Non-pigmented ciliary epithelial cell (primary cell): ENCODE results near the gene SETD6.

Source experiments
- DNase-seq: peaks from one replicate; pipeline ENCODE4 v3.0.0-alpha.2; 2010; ENCODE audit warnings: low read depth

SETD6 gene

GRCh38 chr16:58508671-58509251, 6.6 kb upstream of the SETD6 start:
- no peak for DNase-seq

GRCh38 chr16:58509256-58510096, 5.8 kb upstream of the SETD6 start:
- DNase-seq, result no peak

- no peak for DNase-seq
These were observed 5.1 kb upstream of the SETD6 start for GRCh38 chr16:58510097-58510775.

- no peak for DNase-seq
These were observed 4.3 kb upstream of the SETD6 start for GRCh38 chr16:58510776-58511628.

GRCh38 chr16:58511933-58512815, 3.1 kb upstream of the SETD6 start:
- no peak for DNase-seq

- no peak for DNase-seq
These were observed 1.4 kb upstream of the SETD6 start for GRCh38 chr16:58513874-58514273.

- DNase-seq, result no peak
These were observed 802 bp downstream of the SETD6 start for GRCh38 chr16:58515871-58516767.

- no peak for DNase-seq
These were observed 1.4 kb downstream of the SETD6 start for GRCh38 chr16:58516768-58517107.

- DNase-seq, result no peak
These were observed 3.0 kb downstream of the SETD6 start for GRCh38 chr16:58518083-58518979.

GRCh38 chr16:58518980-58519368, 3.7 kb downstream of the SETD6 start:
- DNase-seq, result no peak

- DNase-seq, result no peak
These were observed 4.4 kb downstream of the SETD6 start for GRCh38 chr16:58519707-58520106.

GRCh38 chr16:58530179-58530578, 14.9 kb downstream of the SETD6 start:
- no peak for DNase-seq

- DNase-seq, result no peak
These were observed 17.1 kb downstream of the SETD6 start for GRCh38 chr16:58532414-58532813.

- no peak for DNase-seq
These were observed 18.6 kb downstream of the SETD6 start for GRCh38 chr16:58533751-58534470.

GRCh38 chr16:58535100-58535499, 19.8 kb downstream of the SETD6 start:
- DNase-seq, result no peak

- no peak for DNase-seq
These were observed 21.0 kb downstream of the SETD6 start for GRCh38 chr16:58536278-58536677.

- DNase-seq, result no peak
These were observed 22.0 kb downstream of the SETD6 start for GRCh38 chr16:58537124-58537906.

- no peak for DNase-seq
These were observed 26.4 kb downstream of the SETD6 start for GRCh38 chr16:58541711-58542110.
